ENCODE measurements around the gene IGSF23.
A peak's percentile ranks its signal among the peaks of the same experiment; 100 is the strongest.

The IGSF23 gene

GRCh38 chr19:44653977-44654774 is 40.8 kb downstream of the IGSF23 start:
- H3K27ac ChIP-seq, result no peak overlapping the region
- TF ChIP-seq, protein P1, sequence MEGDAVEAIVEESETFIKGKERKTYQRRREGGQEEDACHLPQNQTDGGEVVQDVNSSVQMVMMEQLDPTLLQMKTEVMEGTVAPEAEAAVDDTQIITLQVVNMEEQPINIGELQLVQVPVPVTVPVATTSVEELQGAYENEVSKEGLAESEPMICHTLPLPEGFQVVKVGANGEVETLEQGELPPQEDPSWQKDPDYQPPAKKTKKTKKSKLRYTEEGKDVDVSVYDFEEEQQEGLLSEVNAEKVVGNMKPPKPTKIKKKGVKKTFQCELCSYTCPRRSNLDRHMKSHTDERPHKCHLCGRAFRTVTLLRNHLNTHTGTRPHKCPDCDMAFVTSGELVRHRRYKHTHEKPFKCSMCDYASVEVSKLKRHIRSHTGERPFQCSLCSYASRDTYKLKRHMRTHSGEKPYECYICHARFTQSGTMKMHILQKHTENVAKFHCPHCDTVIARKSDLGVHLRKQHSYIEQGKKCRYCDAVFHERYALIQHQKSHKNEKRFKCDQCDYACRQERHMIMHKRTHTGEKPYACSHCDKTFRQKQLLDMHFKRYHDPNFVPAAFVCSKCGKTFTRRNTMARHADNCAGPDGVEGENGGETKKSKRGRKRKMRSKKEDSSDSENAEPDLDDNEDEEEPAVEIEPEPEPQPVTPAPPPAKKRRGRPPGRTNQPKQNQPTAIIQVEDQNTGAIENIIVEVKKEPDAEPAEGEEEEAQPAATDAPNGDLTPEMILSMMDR (conservative IDR thresholded peaks at IDR 0.05), result peak; percentile 89

- TF ChIP-seq, protein P1 (conservative IDR thresholded peaks at IDR 0.05), result peak; percentile 92
- 0 out of 2 replicates have a peak overlapping the region, but pooled peaks have one; percentile 1 for H3K27ac ChIP-seq
Measured at GRCh38 chr19:44657211-44657921, 44.0 kb downstream of the IGSF23 start.

DNA sequence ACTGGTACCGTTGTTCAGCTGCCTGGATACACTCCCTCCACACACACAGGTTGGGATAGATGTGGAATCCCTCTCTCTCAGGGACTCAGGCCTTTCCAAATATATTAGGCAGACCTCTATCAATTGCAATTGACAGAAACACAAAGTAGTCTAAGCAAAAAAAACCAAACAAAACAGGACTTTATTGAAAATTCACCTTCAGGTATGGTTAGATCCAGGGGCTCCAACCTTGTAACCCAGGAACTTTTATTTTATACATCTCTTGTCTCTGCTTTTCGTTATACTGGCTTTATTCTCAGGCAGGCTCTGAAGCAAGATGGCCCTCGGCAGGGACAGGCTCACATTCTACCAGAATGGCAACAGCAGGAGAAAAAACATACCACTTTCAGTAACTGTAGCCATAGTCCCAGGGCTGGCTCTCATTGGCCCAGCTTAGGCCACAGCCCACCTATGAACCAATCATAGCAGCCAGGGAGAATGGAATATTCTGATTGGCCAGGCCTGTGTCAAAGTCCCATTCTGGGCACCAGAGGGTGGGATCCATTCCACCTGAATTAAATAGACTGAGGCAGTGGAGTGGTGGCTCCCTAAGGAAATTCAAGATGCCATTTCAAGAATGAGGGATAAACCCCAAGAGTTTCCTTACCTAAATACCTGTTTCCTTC is 44.8 kb downstream of the IGSF23 start:
- TF ChIP-seq, protein P1 (conservative IDR thresholded peaks at IDR 0.05), result no peak
- no peak overlapping the region for H3K27ac ChIP-seq

GRCh38 chr19:44660081-44660480 is 46.7 kb downstream of the IGSF23 start:
- TF ChIP-seq, protein P1 (conservative IDR thresholded peaks at IDR 0.05), result no peak
- H3K27ac ChIP-seq, result no peak overlapping the region

DNA sequence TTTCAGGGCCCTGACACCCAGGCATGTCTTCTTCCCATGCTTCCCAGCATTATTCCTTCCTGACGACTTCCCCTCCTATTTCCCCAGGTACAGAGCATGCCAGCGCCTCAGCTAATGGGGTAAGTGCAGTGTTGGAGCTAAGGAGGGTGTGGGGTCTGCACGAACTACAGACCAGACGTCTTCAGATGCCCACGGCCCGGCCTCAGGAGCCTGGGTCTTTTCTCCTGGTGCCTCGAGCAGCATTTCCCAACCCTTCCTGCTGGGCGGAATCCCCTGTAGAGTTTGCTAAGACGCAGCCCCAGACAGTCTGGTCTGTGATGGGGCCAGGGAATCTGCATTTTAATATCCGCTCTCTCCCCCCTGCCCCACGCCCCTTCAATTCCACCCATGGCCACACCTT is 47.8 kb downstream of the IGSF23 start:
- peak overlapping the region; percentile 20 for H3K27ac ChIP-seq
- TF ChIP-seq, protein P1 (conservative IDR thresholded peaks at IDR 0.05), result no peak

GRCh38 chr19:44661904-44662303 is 48.5 kb downstream of the IGSF23 start:
- TF ChIP-seq, protein P1 (conservative IDR thresholded peaks at IDR 0.05), result no peak
- H3K27ac ChIP-seq, result peak overlapping the region; percentile 20
